GM19099 (cell line): ENCODE data around the gene B4GALT5.

ENCODE experiments used
- POLR2A ChIP-seq: IDR thresholded peaks from 3 replicates; pipeline ENCODE4 v1.6.1; 2011; ENCODE audit warnings: low read depth; ENCODE audit not compliant: insufficient read length; ENCODE audit errors: extremely low read depth

Gene B4GALT5, protein sequence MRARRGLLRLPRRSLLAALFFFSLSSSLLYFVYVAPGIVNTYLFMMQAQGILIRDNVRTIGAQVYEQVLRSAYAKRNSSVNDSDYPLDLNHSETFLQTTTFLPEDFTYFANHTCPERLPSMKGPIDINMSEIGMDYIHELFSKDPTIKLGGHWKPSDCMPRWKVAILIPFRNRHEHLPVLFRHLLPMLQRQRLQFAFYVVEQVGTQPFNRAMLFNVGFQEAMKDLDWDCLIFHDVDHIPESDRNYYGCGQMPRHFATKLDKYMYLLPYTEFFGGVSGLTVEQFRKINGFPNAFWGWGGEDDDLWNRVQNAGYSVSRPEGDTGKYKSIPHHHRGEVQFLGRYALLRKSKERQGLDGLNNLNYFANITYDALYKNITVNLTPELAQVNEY

GRCh38 chr20:49713753-49714712 lies at the start of gene B4GALT5:
B4GALT5 (minus strand) TSS chr20:49713878; CDS start chr20:49713690, 188 bp downstream.
- peak; percentile 73 for TF ChIP-seq POLR2A

- no peak for TF ChIP-seq POLR2A
These were observed 49.5 kb upstream of the B4GALT5 start for GRCh38 chr20:49762940-49763766.

DNA sequence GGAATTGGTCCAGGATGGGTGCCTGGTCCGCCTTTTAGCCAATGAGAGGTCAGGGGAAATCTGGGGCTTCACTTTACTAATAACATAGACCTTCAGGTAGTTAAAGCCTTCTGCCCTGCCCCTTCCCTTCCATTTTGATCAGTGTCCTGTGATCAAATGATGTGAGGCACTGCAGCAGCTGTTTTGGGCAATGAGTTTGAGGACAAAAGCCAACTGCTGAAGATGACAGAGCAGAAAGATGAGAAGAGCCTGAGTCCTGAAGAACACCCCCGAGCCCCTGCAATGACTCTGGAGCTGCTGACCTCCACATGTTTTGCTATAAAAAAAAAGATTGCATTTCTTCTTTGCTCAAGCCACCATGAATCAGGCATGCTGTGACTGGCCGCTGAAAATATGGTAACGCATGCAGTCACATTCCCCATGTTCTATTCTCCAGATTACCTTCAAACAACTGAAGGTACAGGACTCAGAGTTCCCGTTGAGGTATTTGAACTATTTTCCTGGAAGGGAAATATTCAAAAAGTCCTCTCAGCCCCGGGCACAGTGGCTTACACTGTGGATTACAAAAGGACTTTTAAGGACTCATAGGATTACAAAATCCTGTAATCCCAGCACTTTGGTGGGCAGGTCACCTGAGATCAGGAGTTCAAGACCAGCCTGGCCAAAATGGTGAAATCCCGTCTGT lies 45.7 kb upstream of the B4GALT5 start:
- TF ChIP-seq POLR2A = no peak

- no peak for TF ChIP-seq POLR2A
These were observed 45.1 kb upstream of the B4GALT5 start for GRCh38 chr20:49758781-49759180.

DNA sequence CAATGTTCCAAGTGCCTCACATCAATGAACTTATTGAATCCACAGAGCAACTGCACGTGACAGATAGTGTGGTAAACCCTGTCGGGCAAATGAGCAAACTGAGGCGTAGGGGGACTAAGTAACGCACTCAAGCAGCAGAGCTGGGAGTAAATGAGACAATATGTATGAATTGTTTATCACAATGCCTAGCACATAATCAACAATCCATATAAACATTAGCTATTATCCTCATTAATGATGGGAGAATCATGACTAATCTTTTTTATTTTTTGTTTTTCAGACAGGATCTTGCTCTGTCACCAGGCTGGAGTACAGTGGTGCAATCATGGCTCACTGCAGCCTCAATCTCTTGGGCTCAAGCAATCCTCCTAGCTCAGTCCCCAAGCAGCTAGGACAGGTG lies 43.9 kb upstream of the B4GALT5 start:
- no peak for TF ChIP-seq POLR2A

DNA sequence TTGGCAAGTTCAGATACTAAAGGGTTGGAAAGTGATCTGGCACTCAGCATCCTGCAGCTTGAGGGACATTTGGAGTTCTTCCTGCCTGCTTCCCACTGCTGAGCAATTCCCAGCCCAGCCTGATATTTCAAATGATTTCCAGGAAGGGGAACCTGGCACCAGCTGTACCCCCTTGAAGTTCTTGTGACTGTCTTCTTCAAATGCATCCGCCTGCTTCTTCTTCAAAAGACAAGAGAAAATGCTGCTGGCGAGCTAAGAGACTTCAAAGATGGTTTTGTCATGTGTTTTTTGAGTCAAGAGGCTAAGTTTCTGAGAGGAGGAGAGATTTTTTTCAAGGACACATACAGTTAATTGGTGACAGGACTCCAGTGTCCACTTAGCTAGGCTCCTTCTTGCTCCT lies 42.6 kb upstream of the B4GALT5 start:
- TF ChIP-seq POLR2A = no peak

- no peak for TF ChIP-seq POLR2A
These were observed 40.9 kb upstream of the B4GALT5 start for GRCh38 chr20:49754596-49754995.

DNA sequence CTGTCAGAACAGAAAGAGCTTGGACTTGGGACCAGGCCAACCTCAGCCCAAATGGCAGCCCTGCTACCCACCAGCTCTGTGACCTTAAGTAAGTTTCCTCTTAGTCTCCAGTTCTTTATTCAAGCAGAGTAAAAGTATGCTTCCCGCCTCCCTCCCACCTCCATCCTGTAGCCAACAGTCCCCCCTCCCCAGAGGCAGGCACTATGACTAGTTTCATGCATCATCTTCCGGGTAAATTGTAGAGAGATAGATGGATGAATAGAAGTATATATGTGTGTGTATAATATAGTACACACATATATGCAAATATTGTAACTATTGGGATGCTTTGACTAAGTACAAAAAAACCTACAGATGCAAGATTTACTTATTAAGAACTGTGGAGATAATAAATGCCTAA lies 39.5 kb upstream of the B4GALT5 start:
- no peak for TF ChIP-seq POLR2A

DNA sequence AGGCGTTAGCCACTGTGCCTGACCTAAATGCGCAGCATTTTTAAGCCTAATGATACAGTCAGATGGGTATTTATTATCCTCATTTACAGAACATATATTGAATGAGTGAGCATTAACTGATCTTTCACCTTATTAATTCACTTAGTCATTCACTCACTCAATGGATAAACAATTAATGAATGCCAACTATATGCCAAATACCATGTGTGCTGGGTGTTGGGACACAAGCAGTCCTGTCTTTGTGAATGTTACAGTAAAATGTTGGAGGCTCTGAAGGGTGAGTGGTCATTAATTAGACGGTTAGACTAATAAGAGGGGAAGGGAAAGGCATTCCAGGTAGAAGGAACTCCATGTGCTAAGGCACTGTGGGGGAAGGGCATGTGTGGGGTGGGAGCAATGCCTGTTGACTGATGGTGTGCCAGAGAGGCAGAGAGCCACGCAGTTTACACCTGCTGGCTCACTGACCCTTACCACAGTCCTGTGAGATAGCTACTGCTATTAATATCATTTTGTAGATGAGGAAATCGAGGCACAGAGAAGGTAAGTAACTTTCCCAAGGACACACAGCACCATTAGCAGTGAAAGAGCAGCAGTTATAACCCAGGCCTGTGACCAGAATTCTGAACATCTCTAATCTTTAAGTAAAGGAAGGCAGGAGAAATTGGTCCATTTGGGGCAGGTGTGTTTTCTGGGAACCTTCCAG lies 38.7 kb upstream of the B4GALT5 start:
- no peak for TF ChIP-seq POLR2A

GRCh38 chr20:49751397-49751736 lies 37.7 kb upstream of the B4GALT5 start:
- TF ChIP-seq POLR2A = no peak

DNA sequence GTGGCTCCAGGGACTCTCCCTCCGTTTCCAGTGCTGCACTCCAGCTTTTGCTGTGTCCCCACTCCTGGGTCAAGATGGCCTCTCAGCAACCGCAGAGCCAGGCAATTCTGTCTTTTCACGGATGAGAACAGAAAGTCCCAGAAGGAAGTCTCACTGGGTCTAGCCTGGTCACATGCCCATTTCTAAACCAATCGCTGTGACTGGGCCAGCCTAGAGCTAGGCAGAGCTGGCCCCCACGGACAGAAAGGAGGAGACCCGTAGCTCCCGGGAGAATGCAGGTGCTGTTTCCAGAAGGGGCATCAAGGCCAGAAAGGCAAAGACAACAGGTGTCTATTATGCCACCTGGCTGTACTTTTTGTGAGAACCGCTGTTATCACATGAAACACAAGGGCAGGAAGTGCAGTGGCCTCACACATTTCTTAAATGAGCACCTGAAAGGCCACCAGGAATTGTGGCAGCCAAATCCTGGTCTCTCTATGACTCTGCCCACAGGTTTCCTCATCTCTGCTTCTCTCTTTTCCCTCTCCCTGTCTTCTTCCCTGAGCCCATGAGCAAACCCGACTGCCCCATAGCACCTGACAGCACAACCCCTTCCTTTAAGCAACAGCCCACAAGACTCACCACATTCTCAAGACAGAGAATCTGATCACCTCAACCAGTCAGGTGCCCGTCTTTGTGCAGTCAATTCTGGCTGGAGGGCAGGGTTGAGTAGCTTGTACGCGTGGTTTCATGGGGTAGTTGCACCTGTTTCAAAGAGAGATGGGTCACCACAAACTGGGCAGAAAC lies 37.1 kb upstream of the B4GALT5 start:
- no peak for TF ChIP-seq POLR2A

DNA sequence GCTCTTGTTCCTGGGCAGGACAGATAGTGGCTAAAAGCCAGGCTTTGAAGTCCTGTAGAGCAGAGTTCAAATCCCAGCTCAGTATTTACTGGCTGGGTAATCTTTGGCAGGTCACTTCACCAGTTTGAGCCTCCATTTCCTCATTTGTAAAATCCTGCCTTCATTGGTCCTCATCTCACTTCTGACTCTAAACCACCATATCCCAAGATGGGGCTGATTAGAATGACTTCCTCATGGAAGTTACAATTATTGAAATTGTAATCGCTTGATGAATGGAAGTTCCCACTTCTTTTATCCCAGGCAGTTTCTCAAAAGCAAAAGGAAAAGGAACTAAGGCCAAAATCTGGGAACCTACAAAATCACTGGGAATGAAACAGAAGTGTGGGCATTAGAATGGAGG lies 35.9 kb upstream of the B4GALT5 start:
- no peak for TF ChIP-seq POLR2A

GRCh38 chr20:49748525-49748838 lies 34.8 kb upstream of the B4GALT5 start:
- no peak for TF ChIP-seq POLR2A
